Liver (tissue), 9 donors: ENCODE measurements around the gene CACNA1E. TPM values are rescaled to one million over a fixed set of nuclear protein-coding genes. Genes with fewer than 3 reads are reported as not detected.

Experiments
- DNase-seq: peaks from one replicate; pipeline ENCODE4 v3.0.0-alpha.2; 2017; ENCODE audit warnings: low spot score
- H3K27ac ChIP-seq, 2 donors: one replicate each; pipeline ENCODE4 v1.7.0; 2013; ENCODE audit warnings: inconsistent platforms in 2 of 2, low read length in 2 of 2, control low read depth in 1 of 2, low read depth in 1 of 2, mild to moderate bottlenecking in 1 of 2
- H3K27me3 ChIP-seq, 4 donors: one replicate each; pipeline versions ENCODE4 v1.6.1 to v1.7.0; 2013; ENCODE audit warnings: low read length in 3 of 4, inconsistent platforms in 1 of 4, mild to moderate bottlenecking in 1 of 4, moderate library complexity in 1 of 4; ENCODE audit not compliant: control insufficient read depth in 4 of 4, insufficient read depth in 4 of 4
- H3K36me3 ChIP-seq, 4 donors: one replicate each; pipeline versions ENCODE4 v1.6.1 to v1.7.0; 2013; ENCODE audit warnings: low read length in 3 of 4, mild to moderate bottlenecking in 3 of 4, low read depth in 1 of 4, moderate library complexity in 1 of 4; ENCODE audit not compliant: control insufficient read depth in 4 of 4, insufficient read depth in 3 of 4
- H3K4me1 ChIP-seq, 4 donors: one replicate each; pipeline versions ENCODE4 v1.6.1 to v1.7.0; 2013; ENCODE audit warnings: low read length in 3 of 4, mild to moderate bottlenecking in 3 of 4, moderate library complexity in 1 of 4; ENCODE audit not compliant: control insufficient read depth in 4 of 4, insufficient read depth in 4 of 4
- H3K4me3 ChIP-seq, 3 donors: one replicate each; pipeline versions ENCODE4 v1.6.1 to v1.7.0; 2013; ENCODE audit warnings: low read length in 3 of 3, control low read depth in 1 of 3, low read depth in 1 of 3, mild to moderate bottlenecking in 1 of 3
- H3K9ac ChIP-seq, 2 donors: one replicate each; pipeline ENCODE4 v1.7.0; 2013; ENCODE audit warnings: low read length in 2 of 2, mild to moderate bottlenecking in 2 of 2, moderate library complexity in 2 of 2, control low read depth in 1 of 2, low read depth in 1 of 2
- H3K9me3 ChIP-seq, 4 donors: one replicate each; pipeline versions ENCODE4 v1.6.1 to v1.7.0; 2013; ENCODE audit warnings: low read length in 3 of 4; ENCODE audit not compliant: control insufficient read depth in 4 of 4
- ATF3 ChIP-seq: IDR thresholded peaks from 2 replicates; pipeline ENCODE4 v1.6.1; 2016; ENCODE audit warnings: antibody characterized with exemption
- CTCF ChIP-seq: fragments of 150-350 bp; IDR thresholded peaks from 2 replicates; pipeline ENCODE4 v1.5.1; 2017; ENCODE audit warnings: improper control_type of control experiment, low read depth, low read length; ENCODE audit not compliant: missing input control
- EGR1 ChIP-seq, 2 donors: IDR thresholded peaks; 2 replicates each; pipeline ENCODE4 v1.6.1; 2016 to 2018; ENCODE audit warnings: antibody characterized with exemption in 2 of 2, low read depth in 2 of 2
- FOXA1 ChIP-seq: IDR thresholded peaks from 2 replicates; pipeline ENCODE4 v1.6.1; 2016; ENCODE audit warnings: antibody characterized with exemption
- FOXA2 ChIP-seq: IDR thresholded peaks from 2 replicates; pipeline ENCODE4 v1.6.1; 2016; ENCODE audit warnings: antibody characterized with exemption
- GABPA ChIP-seq, 2 donors: IDR thresholded peaks in 1 of 2; conservative IDR thresholded peaks in 1 of 2; 2 replicates each; pipeline ENCODE4 v1.6.1; 2016; ENCODE audit warnings: antibody characterized with exemption in 2 of 2, mild to moderate bottlenecking in 1 of 2, moderate library complexity in 1 of 2
- HNF4A ChIP-seq, 2 donors: conservative IDR thresholded peaks; 2 replicates each; pipeline ENCODE4 v1.6.1; 2016; ENCODE audit warnings: antibody characterized with exemption in 2 of 2, mild to moderate bottlenecking in 2 of 2
- HNF4G ChIP-seq: IDR thresholded peaks from 2 replicates; pipeline ENCODE4 v1.6.1; 2016; ENCODE audit warnings: antibody characterized with exemption
- NR2F2 ChIP-seq: IDR thresholded peaks from 2 replicates; pipeline ENCODE4 v1.6.1; 2016; ENCODE audit warnings: antibody characterized with exemption
- RAD21 ChIP-seq, 2 donors: IDR thresholded peaks; 2 replicates each; pipeline ENCODE4 v1.6.1; 2016; ENCODE audit warnings: antibody characterized with exemption in 2 of 2, mild to moderate bottlenecking in 2 of 2
- RXRA ChIP-seq, 2 donors: IDR thresholded peaks; 2 replicates each; pipeline ENCODE4 v1.6.1; 2017 to 2018; ENCODE audit warnings: antibody characterized with exemption in 2 of 2, mild to moderate bottlenecking in 1 of 2
- TAF1 ChIP-seq: conservative IDR thresholded peaks from 2 replicates; pipeline ENCODE4 v1.6.1; 2016; ENCODE audit warnings: antibody characterized with exemption, mild to moderate bottlenecking
- YY1 ChIP-seq: IDR thresholded peaks from 2 replicates; pipeline ENCODE4 v1.6.1; 2016; ENCODE audit warnings: antibody characterized with exemption, mild to moderate bottlenecking
- ZBTB33 ChIP-seq: IDR thresholded peaks from 2 replicates; pipeline ENCODE4 v1.6.1; 2016; ENCODE audit warnings: antibody characterized with exemption
- WGBS: extraction: QIAGEN DNeasy Blood & Tissue Kit; methylation state at CpG from one replicate; pipeline ENCODE4 v1.1.7; 2013; 5-methylcytosine and 5-hydroxymethylcytosine counted together
- polyA plus RNA-seq, 2 donors: library from polyadenylated mRNA; stranded (reverse) in 1 of 2; unstranded in 1 of 2; fragments of 200-250 nt in 1 of 2; fragments of >200 nt in 1 of 2; fragmentation: Nextera tagmentation in 1 of 2; extraction: Ambion mirVana in 1 of 2; gene quantifications; one replicate each; pipeline versions ENCODE4 v1.2.1 to v1.2.3, GENCODE V29; 2013 to 2015
- total RNA-seq, 2 donors: library from RNA; depleted of rRNA; stranded (reverse); fragments of >200 nt; gene quantifications; one replicate each; pipeline ENCODE4 v1.2.3, GENCODE V29; 2014
- TF ChIP-seq, protein P1 (sequence below): IDR thresholded peaks from 2 replicates; pipeline ENCODE4 v1.6.1; 2016; ENCODE audit warnings: antibody characterized with exemption, mild to moderate bottlenecking
- TF ChIP-seq, protein P2 (sequence below): IDR thresholded peaks from 2 replicates; pipeline ENCODE4 v1.6.1; 2016; ENCODE audit warnings: antibody characterized with exemption
- donor health status: healthy.
- donor health status: healthy.
- donor health status: healthy.
- donor health status: healthy.
- donor health status: healthy.

The CACNA1E gene
- total and polyA plus RNA-seq, 4 donors = under 0.01 to 0.08 (median 0.01) TPM; not detected in 1

- TF ChIP-seq, protein P1, sequence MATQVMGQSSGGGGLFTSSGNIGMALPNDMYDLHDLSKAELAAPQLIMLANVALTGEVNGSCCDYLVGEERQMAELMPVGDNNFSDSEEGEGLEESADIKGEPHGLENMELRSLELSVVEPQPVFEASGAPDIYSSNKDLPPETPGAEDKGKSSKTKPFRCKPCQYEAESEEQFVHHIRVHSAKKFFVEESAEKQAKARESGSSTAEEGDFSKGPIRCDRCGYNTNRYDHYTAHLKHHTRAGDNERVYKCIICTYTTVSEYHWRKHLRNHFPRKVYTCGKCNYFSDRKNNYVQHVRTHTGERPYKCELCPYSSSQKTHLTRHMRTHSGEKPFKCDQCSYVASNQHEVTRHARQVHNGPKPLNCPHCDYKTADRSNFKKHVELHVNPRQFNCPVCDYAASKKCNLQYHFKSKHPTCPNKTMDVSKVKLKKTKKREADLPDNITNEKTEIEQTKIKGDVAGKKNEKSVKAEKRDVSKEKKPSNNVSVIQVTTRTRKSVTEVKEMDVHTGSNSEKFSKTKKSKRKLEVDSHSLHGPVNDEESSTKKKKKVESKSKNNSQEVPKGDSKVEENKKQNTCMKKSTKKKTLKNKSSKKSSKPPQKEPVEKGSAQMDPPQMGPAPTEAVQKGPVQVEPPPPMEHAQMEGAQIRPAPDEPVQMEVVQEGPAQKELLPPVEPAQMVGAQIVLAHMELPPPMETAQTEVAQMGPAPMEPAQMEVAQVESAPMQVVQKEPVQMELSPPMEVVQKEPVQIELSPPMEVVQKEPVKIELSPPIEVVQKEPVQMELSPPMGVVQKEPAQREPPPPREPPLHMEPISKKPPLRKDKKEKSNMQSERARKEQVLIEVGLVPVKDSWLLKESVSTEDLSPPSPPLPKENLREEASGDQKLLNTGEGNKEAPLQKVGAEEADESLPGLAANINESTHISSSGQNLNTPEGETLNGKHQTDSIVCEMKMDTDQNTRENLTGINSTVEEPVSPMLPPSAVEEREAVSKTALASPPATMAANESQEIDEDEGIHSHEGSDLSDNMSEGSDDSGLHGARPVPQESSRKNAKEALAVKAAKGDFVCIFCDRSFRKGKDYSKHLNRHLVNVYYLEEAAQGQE = no peak
These were observed 6.7 kb upstream of the CACNA1E start (continued) for GRCh38 chr1:181476581-181476980.

- Histone ChIP-seq H3K36me3 (no peaks in the 10 kb centered on the region), H3K27me3 (peaks cover 0 to 12% (median 7%) of the 10 kb centered on the region in 4 donors), H3K4me1 (peaks cover 0 to 11% (median 4%) of the 10 kb centered on the region in 4 donors), H3K9me3 (no peaks in the 10 kb centered on the region), H3K27ac (no peak overlapping the region), H3K4me3 (no peak overlapping the region), H3K9ac (no peak overlapping the region)
- no peak for DNase-seq
- 69% methylated on average over 2 of the region's 2 CpGs for WGBS
- TF ChIP-seq YY1 (no peak), FOXA1 (no peak), ZBTB33 (no peak), EGR1 (IDR thresholded peaks at IDR 0.05; ENCODE audit: low read depth in 2 of 2) (no peak), CTCF (no peak)
- TF ChIP-seq, protein P2, sequence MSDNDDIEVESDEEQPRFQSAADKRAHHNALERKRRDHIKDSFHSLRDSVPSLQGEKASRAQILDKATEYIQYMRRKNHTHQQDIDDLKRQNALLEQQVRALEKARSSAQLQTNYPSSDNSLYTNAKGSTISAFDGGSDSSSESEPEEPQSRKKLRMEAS = no peak
These were observed 5.0 kb upstream of the CACNA1E start for GRCh38 chr1:181478306-181478705.

GRCh38 chr1:181479137-181479745 is 4.1 kb upstream of the CACNA1E start:
- 32% methylated on average over 3 of the region's 3 CpGs for WGBS
- DNase-seq = peak; percentile 38
- no peak for TF ChIP-seq HNF4G
- no peak for TF ChIP-seq FOXA1
- TF ChIP-seq YY1 = no peak
- TF ChIP-seq FOXA2 = no peak
- peak; percentile 97 for TF ChIP-seq RAD21 (IDR thresholded peaks at IDR 0.05)
- no peak for TF ChIP-seq TAF1
- TF ChIP-seq ZBTB33 = no peak
- TF ChIP-seq HNF4A (conservative IDR thresholded peaks at IDR 0.05) = no peak
- TF ChIP-seq, protein P1 = no peak
- no peak for TF ChIP-seq ATF3
- no peak for TF ChIP-seq RXRA (IDR thresholded peaks at IDR 0.05)
- no peak for TF ChIP-seq GABPA (IDR thresholded peaks at IDR 0.05 in 1 of 2, conservative IDR thresholded peaks at IDR 0.05 in 1 of 2)
- TF ChIP-seq NR2F2 = no peak

More at GRCh38 chr1:181479137-181479745, 4.1 kb upstream of the CACNA1E start:
- peaks cover 0 to 13% (median 4%) of the 10 kb centered on the region in 4 donors for H3K4me1 ChIP-seq
- no peak overlapping the region for H3K27ac ChIP-seq
- H3K9ac ChIP-seq = no peak overlapping the region
- no peak overlapping the region for H3K4me3 ChIP-seq
- H3K27me3 ChIP-seq = peaks cover 0 to 13% (median 10%) of the 10 kb centered on the region in 4 donors
- H3K9me3 ChIP-seq = no peaks in the 10 kb centered on the region
- no peaks in the 10 kb centered on the region for H3K36me3 ChIP-seq
